Neural cell (in vitro differentiated cells): ENCODE data around the gene SH3GL1. TPM values are rescaled to one million over a fixed set of nuclear protein-coding genes. Genes with fewer than 3 reads are reported as not detected.

Experiments
- H2AFZ ChIP-seq: fragments of 200-600, 300-800 bp; sonication (generic), shearing (Covaris generic); 2 replicates; pipeline ENCODE4 v1.6.0; 2014; ENCODE audit warnings: low read depth, mild to moderate bottlenecking, antibody characterized with exemption, low read length, moderate library complexity
- H3F3A ChIP-seq: fragments of 200-600 bp; shearing (Covaris generic); 2 replicates; pipeline ENCODE4 v1.6.1; 2016; ENCODE audit warnings: mild to moderate bottlenecking, moderate library complexity, mixed read lengths, antibody characterized with exemption, low read length; ENCODE audit not compliant: insufficient read depth, poor library complexity, severe bottlenecking
- H3K27ac ChIP-seq: fragments of 200-600, 300-800 bp; sonication (generic), shearing (Covaris generic); 2 replicates; pipeline ENCODE4 v1.5.1; 2014; ENCODE audit warnings: mild to moderate bottlenecking, low read length, moderate library complexity
- H3K27me3 ChIP-seq: fragments of 300-800, 200-600 bp; sonication (generic), shearing (Covaris generic); 2 replicates; pipeline ENCODE4 v1.6.0; 2014; ENCODE audit warnings: mild to moderate bottlenecking, low read depth, low read length, moderate library complexity; ENCODE audit not compliant: insufficient read depth
- H3K36me3 ChIP-seq: fragments of 300-800, 200-600 bp; sonication (generic), shearing (Covaris generic); 2 replicates; pipeline ENCODE4 v1.5.1; 2014; ENCODE audit warnings: mild to moderate bottlenecking, antibody characterized with exemption, low read length, moderate library complexity; ENCODE audit not compliant: insufficient read depth
- H3K4me2 ChIP-seq: fragments of 300-800, 200-600 bp; sonication (generic), shearing (Covaris generic); 2 replicates; pipeline ENCODE4 v1.6.0; 2014; ENCODE audit warnings: mild to moderate bottlenecking, low read length
- H3K4me3 ChIP-seq: fragments of 300-800, 200-600 bp; sonication (generic), shearing (Covaris generic); 2 replicates; pipeline ENCODE4 v1.5.1; 2014; ENCODE audit warnings: mild to moderate bottlenecking, low read length, moderate library complexity
- H3K79me2 ChIP-seq: fragments of 200-600 bp; shearing (Covaris generic); replicated peaks from 2 replicates; pipeline ENCODE4 v1.6.0; 2014; ENCODE audit warnings: mild to moderate bottlenecking, low read length, moderate library complexity; ENCODE audit not compliant: insufficient read depth
- H3K9ac ChIP-seq: fragments of 300-800, 200-600 bp; sonication (generic), shearing (Covaris generic); 2 replicates; pipeline ENCODE4 v1.6.1; 2016; ENCODE audit warnings: mild to moderate bottlenecking, low read length, mixed read lengths
- H3K9me2 ChIP-seq: fragments of 200-600 bp; shearing (Covaris generic); 2 replicates; pipeline ENCODE4 v1.6.1; 2016; ENCODE audit warnings: mild to moderate bottlenecking, low read length, mixed read lengths; ENCODE audit not compliant: insufficient read depth
- H3K9me3 ChIP-seq: fragments of 200-600, 300-800 bp; sonication (generic), shearing (Covaris generic); 2 replicates; pipeline ENCODE4 v1.6.1; 2016; ENCODE audit warnings: mild to moderate bottlenecking, mixed run types, low read length, moderate library complexity, mixed read lengths
- H4K20me1 ChIP-seq: fragments of 200-600 bp; shearing (Covaris generic); 2 replicates; pipeline ENCODE4 v1.6.1; 2016; ENCODE audit warnings: mild to moderate bottlenecking, mixed run types; ENCODE audit not compliant: insufficient read depth
- CTCF ChIP-seq: fragments of 450-650 bp; IDR thresholded peaks from 2 replicates; pipeline ENCODE4 v1.5.1; 2014; ENCODE audit warnings: antibody characterized with exemption, mild to moderate bottlenecking, moderate library complexity; ENCODE audit not compliant: poor library complexity, severe bottlenecking
- EP300 ChIP-seq: fragments of 450-650 bp; conservative IDR thresholded peaks from 2 replicates; pipeline ENCODE4 v1.6.1; 2014; ENCODE audit warnings: antibody characterized with exemption, mild to moderate bottlenecking, moderate library complexity; ENCODE audit not compliant: poor library complexity, severe bottlenecking
- EZH2 ChIP-seq: fragments of 200-600, 300-800 bp; shearing (Covaris generic), sonication (generic); IDR thresholded peaks from 2 replicates; pipeline ENCODE4 v1.6.1; 2014; ENCODE audit warnings: antibody characterized with exemption, low read length, borderline replicate concordance, mild to moderate bottlenecking; ENCODE audit not compliant: insufficient read depth, poor library complexity, severe bottlenecking
- MXI1 ChIP-seq: fragments of 450-650 bp; conservative IDR thresholded peaks from 2 replicates; pipeline ENCODE4 v1.6.1; 2014; ENCODE audit warnings: antibody characterized with exemption, mild to moderate bottlenecking; ENCODE audit not compliant: poor library complexity, severe bottlenecking
- POLR2AphosphoS5 ChIP-seq: IDR thresholded peaks from 2 replicates; pipeline ENCODE4 v1.6.1; 2012
- RAD21 ChIP-seq: fragments of 450-650 bp; conservative IDR thresholded peaks from 2 replicates; pipeline ENCODE4 v1.6.1; 2014; ENCODE audit warnings: antibody characterized with exemption, mild to moderate bottlenecking, moderate library complexity
- REST ChIP-seq: IDR thresholded peaks from 2 replicates; pipeline ENCODE4 v1.6.1; 2012; ENCODE audit warnings: borderline replicate concordance
- SMC3 ChIP-seq: fragments of 450-650 bp; conservative IDR thresholded peaks from 2 replicates; pipeline ENCODE4 v1.6.1; 2014; ENCODE audit warnings: antibody characterized with exemption, mild to moderate bottlenecking, moderate library complexity; ENCODE audit not compliant: poor library complexity
- TAF1 ChIP-seq: IDR thresholded peaks from 2 replicates; pipeline ENCODE4 v1.6.1; 2012; ENCODE audit warnings: low read depth
- polyA plus RNA-seq: library from polyadenylated mRNA; depleted of rRNA; stranded (reverse); fragments of >200 nt; gene quantifications from 2 replicates; pipeline ENCODE4 v1.2.3, GENCODE V29; 2014

Gene SH3GL1
- polyA plus RNA-seq, 1 donor from 2014 or later, result 25.2 TPM

- Histone ChIP-seq H3K27me3 (no peaks in the 10 kb centered on the region), H3K27ac (no peak overlapping the region), H3K79me2 (peaks cover 6% of the 10 kb centered on the region), H3K4me3 (no peak overlapping the region), H3K9ac (no peak overlapping the region), H3K9me3 (no peaks in the 10 kb centered on the region), H3K4me2 (no peak overlapping the region), H3K9me2 (no peaks in the 10 kb centered on the region), H3F3A (no peaks in the 10 kb centered on the region), H2AFZ (no peak overlapping the region), H3K36me3 (no peaks in the 10 kb centered on the region), H4K20me1 (no peaks in the 10 kb centered on the region)
- TF ChIP-seq MXI1, result no peak
- TF ChIP-seq RAD21, result no peak
- TF ChIP-seq EP300, result no peak
- no peak for TF ChIP-seq SMC3
- TF ChIP-seq TAF1, result no peak
- TF ChIP-seq REST, result no peak
- TF ChIP-seq EZH2, result no peak
- no peak for TF ChIP-seq POLR2AphosphoS5
- no peak for TF ChIP-seq CTCF
These were observed 54.3 kb downstream of the SH3GL1 start for GRCh38 chr19:4346020-4346383.

- Histone ChIP-seq H3K27me3 (no peaks in the 10 kb centered on the region), H3K9me2 (no peaks in the 10 kb centered on the region), H3K9ac (no peak overlapping the region), H4K20me1 (no peaks in the 10 kb centered on the region), H3K27ac (no peak overlapping the region), H3F3A (no peaks in the 10 kb centered on the region), H3K79me2 (peaks cover 6% of the 10 kb centered on the region), H3K4me2 (no peak overlapping the region), H3K4me3 (no peak overlapping the region), H2AFZ (no peak overlapping the region), H3K9me3 (no peaks in the 10 kb centered on the region), H3K36me3 (no peaks in the 10 kb centered on the region)
- TF ChIP-seq EP300 (no peak), CTCF (no peak), MXI1 (no peak), SMC3 (no peak), RAD21 (no peak), POLR2AphosphoS5 (no peak), TAF1 (no peak), EZH2 (no peak), REST (no peak)
These were observed 54.9 kb downstream of the SH3GL1 start for GRCh38 chr19:4345342-4346019.
